T47D (cell line): ENCODE results near the gene UBE2E2.

Experiments used
- DNase-seq, 2 experiments: peaks; one replicate each; pipeline versions ENCODE4 v3.0.0 to v3.0.0-alpha.2; 2011 to 2012; ENCODE audit warnings: low read depth in 1 of 2, low spot score in 1 of 2
- JUND ChIP-seq: IDR thresholded peaks from 2 replicates; pipeline ENCODE4 v1.6.1; 2012; ENCODE audit warnings: low read depth
- in situ Hi-C: cut with HindIII; loops from 2 replicates; pipeline ENCODE4 v1.10.0; 2016; ENCODE audit warnings: low sequenced_read_pairs, low pct_unique_long_range_greater_than_20kb

The UBE2E2 gene

GRCh38 chr3:23276913-23277658, 74.0 kb downstream of the UBE2E2 start:
- in situ Hi-C loops, result no loop called here
- DNase-seq, result no peak
- TF ChIP-seq JUND, result no peak

- TF ChIP-seq JUND, result no peak
- no peak for DNase-seq
- in situ Hi-C loops, result no loop called here
These were observed 74.6 kb downstream of the UBE2E2 start for GRCh38 chr3:23277688-23278087.

GRCh38 chr3:23283625-23284024, 80.5 kb downstream of the UBE2E2 start:
- no peak for TF ChIP-seq JUND
- no peak for DNase-seq
- in situ Hi-C loops, result no loop called here

GRCh38 chr3:23288286-23288685, 85.2 kb downstream of the UBE2E2 start:
- peak in 1 of 2 experiments; percentile 60 for DNase-seq
- in situ Hi-C loops, result no loop called here
- TF ChIP-seq JUND, result no peak

- DNase-seq, result no peak
- in situ Hi-C loops, result no loop called here
- no peak for TF ChIP-seq JUND
These were observed 85.6 kb downstream of the UBE2E2 start for GRCh38 chr3:23288715-23289114.

GRCh38 chr3:23292432-23292831, 89.3 kb downstream of the UBE2E2 start:
- no peak for TF ChIP-seq JUND
- no peak for DNase-seq
- in situ Hi-C loops, result no loop called here

- DNase-seq, result no peak
- in situ Hi-C loops, result no loop called here
- no peak for TF ChIP-seq JUND
These were observed 91.8 kb downstream of the UBE2E2 start for GRCh38 chr3:23294770-23295387.

GRCh38 chr3:23301819-23302218, 98.7 kb downstream of the UBE2E2 start:
- in situ Hi-C loops, result no loop called here
- no peak for TF ChIP-seq JUND
- DNase-seq, result no peak

- in situ Hi-C loops, result no loop called here
- DNase-seq, result no peak
These were observed 99.1 kb downstream of the UBE2E2 start for GRCh38 chr3:23302271-23302670.

GRCh38 chr3:23303601-23304217, 100.6 kb downstream of the UBE2E2 start:
- DNase-seq, result no peak
- in situ Hi-C loops, result no loop called here
- no peak for TF ChIP-seq JUND

More at GRCh38 chr3:23302271-23302670, 99.1 kb downstream of the UBE2E2 start:
- TF ChIP-seq JUND, result no peak

GRCh38 chr3:23304424-23304823, 101.3 kb downstream of the UBE2E2 start:
- DNase-seq, result no peak
- TF ChIP-seq JUND, result no peak
- in situ Hi-C loops, result no loop called here

- no peak for TF ChIP-seq JUND
- no peak for DNase-seq
- in situ Hi-C loops, result no loop called here
These were observed 106.0 kb downstream of the UBE2E2 start for GRCh38 chr3:23308986-23309625.

- in situ Hi-C loops, result no loop called here
- DNase-seq, result no peak
- no peak for TF ChIP-seq JUND
These were observed 109.7 kb downstream of the UBE2E2 start for GRCh38 chr3:23312866-23313265.
